Measurements from ENCODE around the gene DVL2.

The DVL2 gene

GRCh38 chr17:7237761-7238419 is 3.6 kb upstream of the DVL2 start:
- peak; percentile 90 to 91 for DNase-seq

DNA sequence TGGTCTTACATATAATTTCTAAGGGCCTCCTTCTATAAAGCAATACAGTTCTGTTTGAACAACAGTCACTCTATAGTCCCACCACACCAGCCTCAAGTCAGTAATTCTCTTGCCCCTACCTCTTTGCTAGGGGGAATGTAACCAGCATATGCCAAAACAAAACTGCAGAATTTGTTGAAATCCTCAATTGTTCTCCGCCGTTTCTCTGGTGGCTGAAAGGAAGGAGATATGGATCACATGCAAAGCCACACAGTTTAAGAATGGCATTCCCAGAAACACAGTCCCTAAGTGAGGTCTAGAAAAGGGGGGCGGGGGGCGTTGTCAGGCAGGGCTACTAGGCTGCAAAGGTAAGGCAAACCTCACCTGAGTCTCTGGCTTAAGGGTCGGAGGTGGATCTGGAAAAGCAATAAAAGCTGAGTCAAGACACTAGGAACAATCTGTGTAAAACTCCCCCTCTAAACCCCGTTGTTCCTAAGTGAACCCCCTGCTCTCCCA is 3.0 kb upstream of the DVL2 start:
- no peak for DNase-seq

GRCh38 chr17:7236808-7237207 is 2.5 kb upstream of the DVL2 start:
- no peak for DNase-seq

- no peak for DNase-seq
These were observed 1.7 kb upstream of the DVL2 start for GRCh38 chr17:7235693-7236665.

DNA sequence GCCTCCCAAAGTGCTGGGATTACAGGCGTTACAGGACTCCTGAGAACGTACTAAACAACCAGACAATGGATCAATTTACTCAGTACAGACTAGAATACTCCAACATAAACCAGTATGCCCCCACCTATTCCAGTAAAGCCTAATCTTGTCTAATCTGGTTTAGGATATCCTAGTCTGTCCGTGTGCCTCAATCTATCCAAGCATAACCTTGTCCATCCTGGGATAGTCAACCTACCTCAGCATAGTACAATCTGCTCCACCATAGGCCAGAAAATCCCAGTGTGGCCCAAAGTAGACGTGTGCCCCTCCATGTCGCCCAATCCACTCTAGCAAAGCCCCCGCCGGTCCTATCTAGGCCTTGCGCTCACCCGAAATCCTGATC is 625 bp downstream of the DVL2 start:
- no peak for DNase-seq

DNA sequence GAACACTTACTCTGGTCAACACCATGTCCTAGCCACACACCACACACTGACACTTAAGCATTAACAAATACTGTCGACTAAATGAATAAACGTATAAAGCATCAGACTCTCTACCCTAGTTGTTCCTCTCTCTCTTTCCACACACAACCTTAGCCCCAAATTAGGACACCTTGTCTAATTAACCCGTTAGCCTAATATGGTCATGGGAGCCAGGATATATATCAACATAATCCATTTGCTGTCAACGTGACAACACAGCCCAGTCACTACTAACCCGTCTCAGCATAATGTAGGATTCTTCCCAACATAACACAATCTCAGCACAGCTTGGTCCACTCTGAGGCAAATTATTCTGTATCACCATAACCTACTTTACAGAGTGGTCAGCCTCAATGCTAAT is 2.2 kb downstream of the DVL2 start:
- no peak for DNase-seq

DNA sequence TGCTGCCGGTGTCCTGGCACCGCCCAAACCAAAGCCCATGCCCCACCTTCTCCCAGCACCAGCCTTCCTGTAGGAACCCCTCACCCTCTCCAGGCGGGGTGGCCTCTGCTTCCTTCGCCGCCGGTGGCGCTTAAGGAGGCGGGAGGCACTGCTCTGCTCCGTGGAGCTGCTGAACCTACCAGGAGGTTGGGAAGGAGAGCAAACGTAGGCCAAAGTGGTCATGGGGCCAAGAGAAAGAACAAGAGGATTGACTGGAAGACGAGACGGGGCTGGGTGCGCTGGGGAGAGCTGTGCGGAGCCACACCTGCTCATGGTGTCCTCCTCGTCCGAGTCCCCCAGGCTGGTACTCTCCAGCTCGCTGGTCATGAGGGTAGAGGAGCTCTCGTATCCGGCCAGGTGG is 4.8 kb downstream of the DVL2 start:
- no peak for DNase-seq

GRCh38 chr17:7228920-7229319 is 5.4 kb downstream of the DVL2 start:
- DNase-seq: no peak

DNA sequence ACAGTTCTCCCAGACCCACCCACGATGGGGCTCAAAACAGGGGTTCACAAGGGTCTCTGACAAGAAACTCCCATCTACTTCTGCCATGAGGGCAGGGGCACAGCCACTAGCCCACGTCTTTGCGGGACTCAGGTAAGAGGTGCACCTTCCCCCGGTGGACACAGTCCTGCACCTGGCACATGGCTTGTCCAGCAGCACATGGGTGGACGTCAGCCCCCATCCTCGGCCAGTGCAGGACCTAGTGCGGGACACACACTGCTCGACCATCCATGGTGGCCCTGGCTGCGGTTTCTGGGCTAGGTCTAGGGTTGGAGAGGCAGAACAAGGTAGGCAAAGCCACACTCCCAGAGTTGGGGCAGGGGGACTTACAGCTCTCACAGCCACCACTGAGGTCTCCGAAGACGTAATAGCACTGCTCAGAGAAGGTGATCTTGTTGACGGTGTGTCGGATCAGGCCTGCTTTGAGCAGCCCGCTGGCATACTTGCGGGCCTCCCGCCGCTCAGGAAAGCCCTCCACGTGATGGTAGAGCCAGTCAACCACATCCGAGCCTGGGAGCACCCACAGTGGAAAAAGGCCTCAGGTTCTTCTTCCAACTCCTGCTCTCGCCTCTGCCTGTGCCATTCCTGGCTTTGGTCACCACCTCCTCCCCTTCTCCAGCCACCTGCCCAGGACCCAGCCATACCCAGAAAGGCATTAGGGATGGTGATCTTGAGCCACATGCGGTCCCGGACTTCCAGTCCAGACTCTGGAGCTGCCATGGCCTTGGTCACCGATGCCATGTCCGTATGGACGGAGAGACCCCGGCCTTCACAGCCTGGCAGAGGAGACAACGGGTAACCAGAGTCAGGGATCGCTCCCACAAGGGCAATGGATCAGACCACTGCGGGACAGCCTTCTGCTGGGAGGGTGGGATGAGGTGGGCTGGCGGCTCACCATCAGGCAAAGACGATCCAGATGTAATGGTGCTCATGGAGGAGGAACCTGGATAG is 7.3 kb downstream of the DVL2 start:
- no peak for DNase-seq

- DNase-seq: no peak
These were observed 8.5 kb downstream of the DVL2 start for GRCh38 chr17:7225711-7226331.

DNA sequence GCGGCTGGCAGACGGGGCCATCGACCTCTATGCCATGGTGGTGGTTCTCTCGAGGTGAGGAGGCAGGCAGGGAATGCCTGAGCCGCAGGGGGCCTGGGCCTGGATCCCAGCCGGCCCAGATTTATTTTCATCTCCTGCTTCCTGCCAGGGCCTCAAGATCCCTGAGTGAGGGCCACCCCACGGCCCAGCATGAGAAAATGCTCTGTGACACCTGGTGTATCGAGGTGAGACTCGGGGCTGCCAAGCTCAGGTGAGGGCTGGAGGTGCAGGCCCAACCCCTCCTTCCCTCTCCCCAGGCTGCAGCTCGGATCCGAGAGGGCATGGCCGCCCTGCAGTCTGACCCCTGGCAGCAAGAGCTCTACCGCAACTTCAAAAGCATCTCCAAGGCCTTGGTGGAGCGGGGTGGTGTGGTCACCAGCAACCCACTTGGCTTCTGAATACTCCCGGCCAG is 9.6 kb downstream of the DVL2 start:
- no peak for DNase-seq

DNA sequence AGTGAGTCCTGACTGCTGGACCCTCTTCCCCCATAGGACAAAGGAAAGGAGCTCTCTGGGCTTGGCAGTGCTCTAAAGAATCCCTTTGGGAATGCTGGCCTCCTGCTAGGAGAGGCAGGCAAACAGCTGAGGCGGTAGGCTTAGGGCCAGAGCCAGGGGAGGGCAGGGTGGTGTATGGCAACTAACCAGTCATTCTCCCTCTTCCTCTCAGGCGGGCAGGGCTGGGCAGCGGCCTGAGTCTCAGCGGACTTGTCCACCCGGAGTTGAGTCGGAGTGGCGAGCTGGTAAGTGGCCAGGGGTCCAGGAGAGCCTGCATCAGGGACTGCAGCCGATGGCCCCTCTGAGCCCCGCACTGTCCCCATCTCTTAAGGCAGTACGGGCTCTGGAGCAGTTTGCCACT is 10.2 kb downstream of the DVL2 start:
- no peak for DNase-seq

DNA sequence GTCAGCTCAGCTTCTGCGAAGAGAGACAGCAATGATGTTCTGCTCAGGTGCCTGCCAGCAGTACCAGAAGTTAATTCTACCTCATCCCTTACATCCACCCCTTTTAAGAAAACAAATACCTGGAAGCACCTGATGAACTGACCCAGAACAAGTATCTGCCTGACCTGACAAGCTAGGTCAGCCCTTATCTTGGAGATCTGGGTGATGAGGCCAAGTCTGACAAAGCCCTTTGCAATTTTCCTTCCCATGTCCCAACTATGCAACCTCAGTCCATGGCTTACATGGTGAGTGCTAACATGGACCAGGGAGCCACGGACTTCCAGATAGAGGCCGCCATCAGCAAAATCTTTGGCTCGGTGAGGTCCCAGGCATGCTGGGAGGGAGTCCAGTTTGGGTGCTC is 10.9 kb downstream of the DVL2 start:
- DNase-seq: no peak

DNA sequence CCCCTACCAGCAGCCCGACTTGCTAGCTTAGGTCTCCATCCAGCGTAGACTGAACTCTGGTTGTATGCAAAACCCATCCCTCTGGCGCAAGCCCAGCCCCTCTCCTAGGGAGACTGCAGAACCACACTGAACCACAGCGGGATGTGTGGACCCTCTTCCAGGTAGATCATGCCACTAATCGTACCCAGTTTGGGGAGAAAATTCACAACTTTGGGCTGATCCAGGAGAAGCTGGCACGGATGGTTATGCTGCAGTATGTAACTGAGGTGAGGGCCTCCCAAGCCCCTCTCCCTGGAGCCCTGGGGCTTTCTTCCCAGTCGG is 11.4 kb downstream of the DVL2 start:
- no peak for DNase-seq

- no peak for DNase-seq
These were observed 12.0 kb downstream of the DVL2 start for GRCh38 chr17:7222093-7222971.

DNA sequence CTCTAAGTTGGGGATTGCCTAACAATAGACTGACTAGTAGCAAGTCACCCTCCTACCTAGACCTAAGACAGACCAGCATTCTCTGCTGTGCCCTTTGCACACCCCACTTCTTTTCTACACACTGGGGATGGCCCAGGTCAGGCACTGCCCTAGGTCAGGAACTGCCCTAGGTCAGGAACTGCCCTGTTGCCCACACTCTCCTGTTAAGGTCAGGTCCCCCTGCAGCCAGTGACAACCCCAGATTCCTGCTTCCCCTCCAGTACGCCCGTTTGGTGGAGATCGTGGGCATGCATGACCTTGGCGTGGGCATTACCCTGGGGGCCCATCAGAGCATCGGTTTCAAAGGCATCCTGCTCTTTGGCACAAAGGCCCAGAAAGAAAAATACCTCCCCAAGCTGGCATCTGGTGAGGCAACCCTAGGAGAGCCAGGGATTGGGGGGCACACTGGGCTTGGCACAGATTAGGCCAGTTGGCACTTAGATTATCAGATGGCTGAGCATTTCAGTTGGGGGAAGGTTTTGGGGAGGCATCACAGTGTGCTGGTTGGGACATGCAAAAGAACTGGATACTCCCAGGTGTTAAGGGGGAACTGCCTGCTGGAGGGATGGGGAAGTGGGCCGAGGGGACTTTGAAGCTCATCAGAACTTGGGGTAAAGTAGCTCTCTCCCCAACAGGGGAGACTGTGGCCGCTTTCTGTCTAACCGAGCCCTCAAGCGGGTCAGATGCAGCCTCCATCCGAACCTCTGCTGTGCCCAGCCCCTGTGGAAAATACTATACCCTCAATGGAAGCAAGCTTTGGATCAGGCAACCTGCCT is 12.8 kb downstream of the DVL2 start:
- DNase-seq: no peak

DNA sequence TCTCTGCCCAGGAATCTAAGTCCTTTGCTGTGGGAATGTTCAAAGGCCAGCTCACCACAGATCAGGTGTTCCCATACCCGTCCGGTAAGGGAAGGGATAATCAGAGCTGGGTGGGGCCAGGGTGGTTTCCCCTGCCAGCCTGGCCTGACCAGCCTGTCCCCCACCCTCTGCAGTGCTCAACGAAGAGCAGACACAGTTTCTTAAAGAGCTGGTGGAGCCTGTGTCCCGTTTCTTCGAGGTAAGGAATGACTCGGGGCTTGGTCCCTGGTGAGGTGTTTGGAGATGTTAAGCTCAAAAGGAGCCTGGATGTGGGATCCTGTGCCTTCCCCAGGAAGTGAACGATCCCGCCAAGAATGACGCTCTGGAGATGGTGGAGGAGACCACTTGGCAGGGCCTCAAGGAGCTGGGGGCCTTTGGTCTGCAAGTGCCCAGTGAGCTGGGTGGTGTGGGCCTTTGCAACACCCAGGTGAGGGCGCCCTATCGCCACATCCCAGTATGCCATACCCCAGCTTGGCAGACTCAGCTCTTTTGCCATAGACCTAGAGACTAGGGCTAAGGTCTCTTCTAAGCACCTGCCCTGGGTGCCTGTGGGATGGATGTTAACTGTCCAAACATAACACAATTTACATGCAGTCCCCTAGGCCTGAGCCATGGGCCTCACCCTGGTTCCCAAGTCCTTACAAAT is 13.6 kb downstream of the DVL2 start:
- DNase-seq: peak; percentile 66 to 72

GRCh38 chr17:7219812-7220592 is 14.3 kb downstream of the DVL2 start, which contains the start of the genes ACADVL and DLG4:
TSS of gene ACADVL (plus strand) at chr17:7219938. CDS start at chr17:7219985, 47 bp downstream.
TSS of gene DLG4 (minus strand) at chr17:7219836.
- peak; percentile 87 to 90 for DNase-seq
